SHP77 (cell line): Measurements from ENCODE around the gene ANKRD13B.

Experiments
- DNase-seq, 2 experiments: peaks; one replicate each; lab custom pipeline; 2025; lab: John Stamatoyannopoulos, UW

The ANKRD13B gene

GRCh38 chr17:29616300-29617048, 23.5 kb downstream of the ANKRD13B start:
- no peak for DNase-seq

- DNase-seq = peak; percentile 40 to 80
Measured at GRCh38 chr17:29617125-29617480, 24.2 kb downstream of the ANKRD13B start.

- no peak for DNase-seq
Measured at GRCh38 chr17:29617481-29618271, 24.7 kb downstream of the ANKRD13B start.

DNA sequence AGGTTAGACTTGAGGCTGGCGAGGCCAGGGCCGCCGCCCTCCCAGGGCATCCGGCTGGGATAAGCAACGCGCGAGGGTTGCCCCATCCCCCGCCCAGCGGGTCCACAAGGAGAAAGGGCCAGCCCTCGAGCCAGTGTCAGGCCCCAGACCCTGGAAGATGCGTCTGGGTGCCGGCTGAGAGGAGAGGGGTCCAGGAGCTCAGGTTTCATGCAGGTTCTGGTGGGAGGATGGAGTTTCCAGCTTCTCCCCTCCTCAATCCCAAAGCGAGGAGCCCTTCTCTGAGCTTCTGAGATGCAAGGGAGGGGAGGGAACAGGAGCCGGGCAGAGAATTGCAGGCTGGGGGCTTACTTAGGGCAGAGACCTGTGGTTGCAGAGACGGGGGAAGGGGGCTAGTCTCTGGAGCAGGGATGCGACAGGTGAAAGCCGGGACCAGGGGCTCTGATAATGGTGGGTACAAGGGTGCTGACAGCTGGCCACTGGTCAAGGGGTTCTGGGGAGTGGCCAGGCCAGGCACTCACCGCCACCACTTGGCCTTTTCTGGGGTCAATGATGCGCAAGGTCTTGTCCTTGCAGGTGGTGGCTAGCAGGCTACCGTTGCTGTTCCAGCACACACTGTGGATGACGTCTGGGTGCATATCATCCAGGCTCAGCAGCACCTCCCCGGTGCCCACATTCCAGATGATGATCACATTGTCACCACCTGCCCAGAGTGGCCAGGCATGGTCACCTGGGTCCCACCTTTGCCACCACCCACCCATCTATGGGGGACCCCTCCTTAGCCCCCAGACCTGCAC, 25.5 kb downstream of the ANKRD13B start:
- no peak for DNase-seq

DNA sequence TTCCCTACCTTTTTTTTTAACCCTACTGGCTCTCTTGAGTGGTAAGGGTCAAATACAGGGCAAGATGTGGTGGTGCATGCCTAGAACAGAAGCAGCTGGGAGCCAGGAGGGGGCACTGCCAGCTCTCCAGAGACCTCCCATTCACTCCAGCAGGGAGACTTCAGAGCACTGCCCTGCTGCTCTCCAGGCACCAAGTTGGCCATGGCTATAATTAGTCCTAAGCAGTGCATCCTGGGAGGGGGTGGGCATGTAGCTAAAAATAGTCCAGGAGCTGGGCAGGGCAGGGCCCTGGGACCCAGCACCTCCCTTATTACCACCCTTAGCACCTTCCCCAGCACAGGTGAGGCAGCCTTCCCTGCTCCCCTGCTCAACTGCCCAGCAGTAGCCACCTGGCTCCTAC, 26.3 kb downstream of the ANKRD13B start:
- peak; percentile 21 to 44 for DNase-seq

GRCh38 chr17:29620271-29620670, 27.3 kb downstream of the ANKRD13B start:
- no peak for DNase-seq

DNA sequence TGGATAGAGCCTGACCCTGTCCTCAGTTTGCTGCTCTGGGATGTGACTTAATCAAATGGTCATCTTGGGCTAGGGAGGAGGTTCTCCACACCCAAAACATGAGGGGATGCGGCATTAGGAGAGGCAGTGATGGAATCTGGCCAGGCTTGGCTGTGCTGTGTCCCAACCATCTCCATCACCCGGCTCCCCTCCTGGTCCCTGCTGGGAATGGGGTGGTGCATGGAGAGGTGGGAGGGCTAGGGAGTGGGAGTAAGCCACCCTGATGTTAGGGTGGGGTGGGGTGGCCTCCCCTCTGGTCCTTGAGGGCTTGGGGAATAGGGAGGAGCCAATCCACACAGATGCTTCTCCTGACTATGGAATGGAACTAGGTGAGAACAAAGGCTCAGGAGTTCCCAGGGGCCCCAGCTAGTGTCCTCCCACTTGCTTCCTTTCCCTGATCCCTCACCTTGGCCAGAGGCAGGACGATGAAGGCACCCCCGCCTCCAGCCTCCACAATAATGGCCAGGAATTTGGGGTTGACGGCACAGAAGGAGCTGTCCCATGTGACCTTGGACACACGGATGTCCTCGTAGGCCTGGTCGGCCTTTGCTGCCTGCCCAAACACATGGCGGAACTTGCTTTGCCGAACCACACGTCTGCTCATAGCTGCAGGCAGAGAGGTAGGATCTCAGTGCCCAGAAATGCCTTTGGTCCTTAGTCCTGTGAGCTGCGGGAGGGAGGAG, 28.0 kb downstream of the ANKRD13B start:
- DNase-seq = no peak

GRCh38 chr17:29621751-29622194, 28.8 kb downstream of the ANKRD13B start:
- no peak for DNase-seq

DNA sequence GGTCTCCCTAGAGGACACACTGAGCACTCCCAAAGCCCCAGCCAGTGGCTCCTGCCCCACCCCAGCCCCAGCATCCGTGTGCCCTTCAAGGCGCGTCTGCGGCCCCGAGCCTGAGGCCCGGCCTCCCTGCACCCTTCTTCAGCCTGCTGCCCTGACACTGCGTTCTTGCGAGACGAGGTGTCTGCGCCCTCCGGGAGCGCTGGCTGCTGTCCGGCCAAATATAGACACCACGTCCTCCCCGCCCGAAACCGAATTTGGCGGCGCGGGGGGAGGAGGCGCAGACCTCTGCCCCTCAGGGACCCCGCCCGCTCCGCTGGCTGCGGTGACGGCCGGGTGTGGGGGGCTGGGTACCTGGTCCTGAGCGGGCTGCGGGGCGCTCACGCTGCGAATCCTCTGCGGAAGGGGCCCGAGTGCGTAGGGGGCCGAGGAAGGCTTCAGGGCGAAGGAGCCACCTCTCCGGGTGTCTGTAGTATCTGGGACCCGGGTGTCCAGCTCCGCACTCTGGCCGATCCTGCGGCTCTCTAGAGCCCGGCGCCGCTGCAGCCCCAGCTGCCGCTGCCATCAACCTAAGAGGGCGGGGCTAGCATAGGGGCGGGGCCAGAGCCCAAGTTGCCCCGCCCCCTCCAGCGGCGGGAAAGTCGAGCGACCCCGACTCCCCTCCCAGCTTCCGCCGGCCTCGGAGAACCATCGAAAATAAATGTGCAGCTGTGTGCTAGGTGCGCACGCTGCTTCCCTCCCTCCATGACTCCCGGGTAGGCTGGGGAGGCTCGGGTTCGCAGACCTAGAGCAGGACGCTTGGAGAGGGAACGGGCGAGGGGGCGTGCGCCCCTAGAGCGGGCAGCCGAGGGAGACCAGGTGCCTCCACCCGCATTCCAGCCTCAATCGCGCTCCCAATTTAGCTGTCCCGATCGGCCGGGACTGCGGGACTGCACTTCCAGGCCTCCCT, 29.7 kb downstream of the ANKRD13B start, which contains the start of gene CORO6:
CORO6 (minus strand) TSS at position 576 of the 946 bp plus-strand sequence. CDS start 1,491 bp downstream, outside the sequence.
- DNase-seq = peak; percentile 34 to 50

GRCh38 chr17:29623283-29623647, 30.3 kb downstream of the ANKRD13B start:
- no peak for DNase-seq

DNA sequence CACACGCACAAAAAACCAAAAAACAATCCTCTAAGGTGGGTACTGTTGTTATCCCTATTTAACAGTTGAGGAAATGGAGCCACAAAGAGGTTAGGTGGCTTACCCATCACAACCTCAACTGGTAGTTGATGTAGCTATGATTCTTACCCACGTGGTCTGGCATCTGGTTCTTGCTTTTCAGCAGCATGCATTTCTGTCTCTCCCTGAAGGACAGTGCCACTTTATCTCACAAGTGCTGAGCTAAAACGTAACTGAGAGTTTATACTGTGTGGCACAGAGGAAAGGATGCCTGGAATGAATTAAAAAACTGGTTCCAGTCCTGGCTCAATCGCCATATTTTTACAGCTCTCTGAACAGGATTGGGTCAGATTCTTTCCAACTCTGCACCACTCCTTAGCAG, 31.7 kb downstream of the ANKRD13B start:
- DNase-seq = no peak

GRCh38 chr17:29625037-29625750, 32.3 kb downstream of the ANKRD13B start:
- peak in 1 of 2 experiments; percentile 51 for DNase-seq

- DNase-seq = no peak
Measured at GRCh38 chr17:29627951-29628350, 35.0 kb downstream of the ANKRD13B start.

GRCh38 chr17:29628644-29629043, 35.7 kb downstream of the ANKRD13B start:
- no peak for DNase-seq

- no peak for DNase-seq
Measured at GRCh38 chr17:29629839-29630238, 36.9 kb downstream of the ANKRD13B start.

GRCh38 chr17:29630630-29631193, 37.8 kb downstream of the ANKRD13B start:
- no peak for DNase-seq

DNA sequence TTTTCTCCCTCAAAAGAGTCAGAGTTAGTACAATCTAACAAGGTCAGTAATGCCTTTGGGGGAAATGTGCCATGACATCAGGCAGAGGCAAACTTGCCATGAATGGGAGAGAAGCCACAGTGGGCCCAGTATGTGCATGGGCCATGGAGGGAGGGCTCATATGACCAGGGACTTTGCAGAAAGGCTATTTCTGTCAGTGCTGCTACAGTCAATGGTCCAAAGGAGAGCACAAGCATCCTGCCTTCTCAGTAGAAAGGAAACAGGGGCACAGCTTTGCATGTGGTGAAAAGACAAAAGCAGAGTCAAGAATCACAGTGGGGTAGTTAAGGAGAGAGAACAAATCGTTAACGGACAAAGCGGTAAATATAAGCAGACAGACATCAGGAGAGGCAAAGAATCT, 41.0 kb downstream of the ANKRD13B start:
- no peak for DNase-seq

GRCh38 chr17:29640413-29640812, 47.5 kb downstream of the ANKRD13B start:
- no peak for DNase-seq

DNA sequence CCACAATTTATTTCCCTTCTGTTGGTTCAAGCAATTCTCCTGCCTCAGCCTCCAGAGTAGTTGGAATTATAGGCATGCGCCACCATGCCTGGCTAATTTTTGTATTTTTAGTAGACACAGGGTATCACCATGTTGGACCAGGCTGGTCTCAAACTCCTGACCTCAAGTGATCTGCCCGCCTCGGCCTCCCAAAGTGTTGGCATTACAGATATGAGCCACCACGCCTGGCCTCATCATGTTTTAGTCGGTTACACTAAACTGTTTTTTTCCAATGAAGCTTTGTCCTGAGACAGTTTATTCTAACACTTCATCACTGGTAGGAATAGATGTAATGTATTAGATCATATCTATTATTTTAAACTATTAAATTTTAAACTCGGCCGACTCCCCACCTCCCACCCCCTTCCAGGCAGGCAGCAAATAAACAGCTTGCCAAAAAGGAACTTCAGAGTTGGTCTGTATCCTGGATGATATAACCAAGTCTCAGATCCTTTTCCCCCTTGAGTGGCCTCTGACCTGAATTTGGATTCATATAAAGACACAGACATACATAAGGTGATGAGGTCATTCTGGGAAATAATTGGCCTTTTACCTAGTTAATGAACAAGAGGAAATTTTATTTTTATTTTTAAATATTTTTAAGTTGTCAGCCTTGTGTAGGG, 48.2 kb downstream of the ANKRD13B start:
- no peak for DNase-seq
